Endothelial cell of umbilical vein (primary cell): ENCODE data around the gene TTL. TPM values are rescaled to one million over a fixed set of nuclear protein-coding genes. Genes with fewer than 3 reads are reported as not detected.

Source experiments
- BruUV-seq: library from RNA; stranded (reverse); fragments of 400-500 nt; replicated peaks from 2 replicates; lab custom pipeline; 2021; lab: Mats Ljungman, UMichigan
- CTCF ChIA-PET: fragments of 300-600, 350-600 bp; sonication (Branson Sonifier 250); formaldehyde crosslinking; loops from one replicate; lab custom pipeline; 2021; ENCODE audit warnings: antibody characterized with exemption, inconsistent platforms; lab: Charles Lee
- POLR2A ChIA-PET: fragments of 300-600, 350-600 bp; sonication (Branson Sonifier 250); formaldehyde crosslinking; loops from one replicate; lab custom pipeline; 2021; ENCODE audit warnings: antibody characterized with exemption, inconsistent platforms; lab: Charles Lee
- DNase-seq: peaks from one replicate; pipeline ENCODE4 v3.0.0-alpha.2; 2011; ENCODE audit warnings: low read depth, low spot score
- FAIRE-seq: peaks from 2 replicates; lab custom pipeline; 2011; peaks lifted over from hg19 to GRCh38; lab: Jason Lieb, UNC
- H2AFZ ChIP-seq: 2 replicates; pipeline ENCODE4 v1.6.0; 2012; ENCODE audit warnings: low read depth, low read length, control low read depth, inconsistent platforms
- H3K27ac ChIP-seq: 2 replicates; pipeline ENCODE4 v1.5.1; 2011; ENCODE audit warnings: low read depth, mild to moderate bottlenecking, control low read depth, low read length, moderate library complexity; ENCODE audit not compliant: insufficient read depth
- H3K27me3 ChIP-seq, 2 experiments: 2 replicates each; pipeline versions ENCODE4 v1.6.0 to v1.6.1; 2011; ENCODE audit warnings: low read length in 2 of 2, mixed read lengths in 1 of 2; ENCODE audit not compliant: control insufficient read depth in 2 of 2, insufficient read depth in 2 of 2
- H3K36me3 ChIP-seq, 2 experiments: 2 replicates in 1 of 2; 3 replicates in 1 of 2; pipeline ENCODE4 v1.5.1; 2011; ENCODE audit warnings: low read length in 2 of 2, mild to moderate bottlenecking in 1 of 2, moderate library complexity in 1 of 2; ENCODE audit not compliant: control insufficient read depth in 2 of 2, insufficient read depth in 2 of 2; ENCODE audit errors: extremely low read depth in 1 of 2
- H3K4me1 ChIP-seq: 3 replicates; pipeline ENCODE4 v1.5.1; 2011; ENCODE audit warnings: mild to moderate bottlenecking, low read length; ENCODE audit not compliant: control insufficient read depth, insufficient read depth; ENCODE audit errors: extremely low read depth
- H3K4me2 ChIP-seq: 2 replicates; pipeline ENCODE4 v1.6.1; 2011; ENCODE audit warnings: low read length, control low read depth, mixed read lengths; ENCODE audit not compliant: insufficient read depth
- H3K4me3 ChIP-seq, 3 experiments: fragments of 200-600 bp in 1 of 3; sonication (generic), shearing (Covaris generic) in 1 of 3; replicated peaks in 1 of 3; 2 replicates each; pipeline ENCODE4 v1.5.1; 2011 to 2016; ENCODE audit warnings: control low read depth in 3 of 3, low read length in 3 of 3, mild to moderate bottlenecking in 2 of 3, inconsistent platforms in 1 of 3, low read depth in 1 of 3, moderate library complexity in 1 of 3; ENCODE audit not compliant: insufficient read depth in 1 of 3
- H3K79me2 ChIP-seq: 2 replicates; pipeline ENCODE4 v1.6.0; 2012; ENCODE audit warnings: low read length, inconsistent platforms; ENCODE audit not compliant: control insufficient read depth, insufficient read depth
- H3K9ac ChIP-seq: replicated peaks from 2 replicates; pipeline ENCODE3; 2011; ENCODE audit warnings: low read length, control low read depth; ENCODE audit not compliant: insufficient read depth; ENCODE audit errors: extremely low read depth
- H3K9me1 ChIP-seq: replicated peaks from 3 replicates; pipeline ENCODE4 v1.6.0; 2011; ENCODE audit warnings: mild to moderate bottlenecking, low read length; ENCODE audit not compliant: control insufficient read depth, insufficient read depth; ENCODE audit errors: extremely low read depth
- H3K9me3 ChIP-seq: replicated peaks from 2 replicates; pipeline ENCODE4 v1.5.1; 2012; ENCODE audit warnings: low read length, inconsistent platforms; ENCODE audit not compliant: control insufficient read depth, insufficient read depth
- H4K20me1 ChIP-seq: replicated peaks from 2 replicates; pipeline ENCODE3; 2011; ENCODE audit warnings: mild to moderate bottlenecking, low read length; ENCODE audit not compliant: control insufficient read depth, insufficient read depth; ENCODE audit errors: extremely low read depth
- EZH2 ChIP-seq: IDR thresholded peaks from 2 replicates; pipeline ENCODE4 v1.6.1; 2012; ENCODE audit warnings: borderline replicate concordance, low read depth, mild to moderate bottlenecking, moderate library complexity, low read length, inconsistent platforms; ENCODE audit not compliant: severe bottlenecking
- FOS ChIP-seq: IDR thresholded peaks from 2 replicates; pipeline ENCODE4 v1.6.1; 2011; ENCODE audit warnings: mild to moderate bottlenecking, low read length, moderate library complexity, borderline replicate concordance; ENCODE audit not compliant: insufficient read depth
- GATA2 ChIP-seq: IDR thresholded peaks from 2 replicates; pipeline ENCODE4 v1.7.0; 2011; ENCODE audit warnings: low read depth, mild to moderate bottlenecking, moderate library complexity, mixed read lengths, low read length; ENCODE audit not compliant: insufficient read length, insufficient read depth
- JUN ChIP-seq: IDR thresholded peaks from 2 replicates; pipeline ENCODE4 v1.6.1; 2011; ENCODE audit warnings: borderline replicate concordance, low read depth; ENCODE audit not compliant: insufficient read length, insufficient read depth
- MAX ChIP-seq: IDR thresholded peaks from 2 replicates; pipeline ENCODE4 v1.6.1; 2011; ENCODE audit not compliant: insufficient read depth, insufficient read length
- MYC ChIP-seq: IDR thresholded peaks from one replicate; pipeline ENCODE4 v1.6.1; 2011; ENCODE audit warnings: mild to moderate bottlenecking, low read depth, low read length
- POLR2A ChIP-seq: IDR thresholded peaks from 2 replicates; pipeline ENCODE4 v1.6.1; 2012; ENCODE audit warnings: low read depth, mild to moderate bottlenecking, control low read depth, low read length
- POLR2AphosphoS5 ChIP-seq: IDR thresholded peaks from 2 replicates; pipeline ENCODE4 v1.6.1; 2012; ENCODE audit warnings: low read depth, mild to moderate bottlenecking, control low read depth, low read length, moderate library complexity; ENCODE audit not compliant: insufficient read depth
- dilution Hi-C: fragments of 300-500 bp; cut with MboI; formaldehyde crosslinking; loops from one replicate; pipeline ENCODE4 v1.15.0; 2019; ENCODE audit warnings: low sequenced_read_pairs; ENCODE audit not compliant: extremely low pct_ligation_motif_present
- intact Hi-C: fragments of 100-400 bp; cut with micrococcal nuclease; formaldehyde crosslinking; loops from one replicate; pipeline ENCODE4 v1.10.0; 2022
- polyA plus RNA-seq, 4 experiments: library from polyadenylated mRNA; depleted of rRNA in 3 of 4; stranded (reverse) in 3 of 4; unstranded in 1 of 4; fragments of >200 nt; gene quantifications; 2 replicates each; pipeline versions ENCODE4 v1.2.1 to v1.2.3, GENCODE V29; 2011 to 2012; ENCODE audit warnings: missing spikeins in 1 of 4
- total RNA-seq: library from RNA; stranded (reverse); gene quantifications from 2 replicates; pipeline ENCODE4 v1.2.3, GENCODE V29; 2021
- TF ChIP-seq, protein P1 (sequence below), 2 donors: IDR thresholded peaks; 1 replicate in 1 of 2; 2 replicates in 1 of 2; pipeline ENCODE4 v1.5.1; 2011; ENCODE audit warnings: low read length in 2 of 2, mild to moderate bottlenecking in 2 of 2, moderate library complexity in 2 of 2, control low read depth in 1 of 2, inconsistent platforms in 1 of 2, low read depth in 1 of 2; ENCODE audit not compliant: insufficient read depth in 1 of 2; ENCODE audit errors: extremely low read depth in 1 of 2

Gene TTL
- total and polyA plus RNA-seq, 2 donors (not counting 3 experiments of a cell fraction or from before 2014, with no cell fraction given), result 21.9 to 66.8 TPM

GRCh38 chr2:112530728-112531127 lies 48.8 kb downstream of the TTL start:
- Histone ChIP-seq H3K27ac (no peak overlapping the region), H3K9me3 (no peaks in the 10 kb centered on the region), H3K4me3 (no peak overlapping the region), H4K20me1 (no peaks in the 10 kb centered on the region), H3K9me1 (no peaks in the 10 kb centered on the region), H3K36me3 (peaks cover 11 to 16% of the 10 kb centered on the region in 2 experiments), H3K4me1 (no peaks in the 10 kb centered on the region), H3K9ac (no peak overlapping the region), H2AFZ (no peak overlapping the region), H3K27me3 (no peaks in the 10 kb centered on the region), H3K79me2 (no peaks in the 10 kb centered on the region), H3K4me2 (no peak overlapping the region)
- FAIRE-seq (no peak), DNase-seq (no peak)
- POLR2A ChIA-PET, result interaction anchor here (0.7 kb wide), 1 partner anchor 50 kb away, joined by 3 read pairs; no protein-coding TSS in a partner anchor
- BruUV-seq, result no TSS peak
- dilution Hi-C loops (no loop called here), intact Hi-C loops (no loop called here)
- CTCF ChIA-PET, result no interaction called here
- TF ChIP-seq POLR2A, result no peak
- no peak for TF ChIP-seq FOS
- TF ChIP-seq MAX, result no peak
- no peak for TF ChIP-seq MYC
- TF ChIP-seq EZH2, result no peak
- TF ChIP-seq JUN, result no peak
- TF ChIP-seq GATA2, result no peak
- TF ChIP-seq POLR2AphosphoS5, result no peak

GRCh38 chr2:112534826-112535225 lies 52.9 kb downstream of the TTL start:
- dilution Hi-C loops (no loop called here), intact Hi-C loops (no loop called here)
- H3K27me3 ChIP-seq, result no peaks in the 10 kb centered on the region
- H3K4me3 ChIP-seq, result no peak overlapping the region
- no peaks in the 10 kb centered on the region for H3K9me3 ChIP-seq
- POLR2A ChIA-PET, result no interaction called here
- DNase-seq, result no peak
- TF ChIP-seq GATA2, result no peak
- TF ChIP-seq POLR2A, result no peak
- TF ChIP-seq EZH2, result no peak
- no peak for TF ChIP-seq MYC
- TF ChIP-seq JUN, result no peak
- no peak for TF ChIP-seq FOS
- TF ChIP-seq, protein P1, sequence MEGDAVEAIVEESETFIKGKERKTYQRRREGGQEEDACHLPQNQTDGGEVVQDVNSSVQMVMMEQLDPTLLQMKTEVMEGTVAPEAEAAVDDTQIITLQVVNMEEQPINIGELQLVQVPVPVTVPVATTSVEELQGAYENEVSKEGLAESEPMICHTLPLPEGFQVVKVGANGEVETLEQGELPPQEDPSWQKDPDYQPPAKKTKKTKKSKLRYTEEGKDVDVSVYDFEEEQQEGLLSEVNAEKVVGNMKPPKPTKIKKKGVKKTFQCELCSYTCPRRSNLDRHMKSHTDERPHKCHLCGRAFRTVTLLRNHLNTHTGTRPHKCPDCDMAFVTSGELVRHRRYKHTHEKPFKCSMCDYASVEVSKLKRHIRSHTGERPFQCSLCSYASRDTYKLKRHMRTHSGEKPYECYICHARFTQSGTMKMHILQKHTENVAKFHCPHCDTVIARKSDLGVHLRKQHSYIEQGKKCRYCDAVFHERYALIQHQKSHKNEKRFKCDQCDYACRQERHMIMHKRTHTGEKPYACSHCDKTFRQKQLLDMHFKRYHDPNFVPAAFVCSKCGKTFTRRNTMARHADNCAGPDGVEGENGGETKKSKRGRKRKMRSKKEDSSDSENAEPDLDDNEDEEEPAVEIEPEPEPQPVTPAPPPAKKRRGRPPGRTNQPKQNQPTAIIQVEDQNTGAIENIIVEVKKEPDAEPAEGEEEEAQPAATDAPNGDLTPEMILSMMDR (IDR thresholded peaks at IDR 0.05; ENCODE audit: extremely low read depth in 1 of 2, insufficient read depth in 1 of 2, low read depth in 1 of 2, low read length in 2 of 2), result no peak
- TF ChIP-seq MAX, result no peak
- no peak for TF ChIP-seq POLR2AphosphoS5
- H3K79me2 ChIP-seq, result no peaks in the 10 kb centered on the region
- H2AFZ ChIP-seq, result no peak overlapping the region
- H3K4me1 ChIP-seq, result no peaks in the 10 kb centered on the region
- no peaks in the 10 kb centered on the region for H4K20me1 ChIP-seq
- no TSS peak for BruUV-seq
- no peak overlapping the region for H3K27ac ChIP-seq
- no peak overlapping the region for H3K9ac ChIP-seq
- H3K36me3 ChIP-seq, result peaks cover 6 to 9% of the 10 kb centered on the region in 2 experiments
- no peak for FAIRE-seq
- no peak overlapping the region for H3K4me2 ChIP-seq
- CTCF ChIA-PET, result interaction anchor here (0.7 kb wide), 1 partner anchor 9 kb away, joined by 4 read pairs; no protein-coding TSS in a partner anchor
- H3K9me1 ChIP-seq, result no peaks in the 10 kb centered on the region
